Heart left ventricle (tissue), 13 donors: ENCODE data around the gene OTOP2.

ENCODE experiments used
- POLR2A ChIP-seq, 2 donors: fragments of 450-650 bp; IDR thresholded peaks; one replicate each; pipeline ENCODE4 v1.6.1; 2017; ENCODE audit warnings: antibody characterized with exemption in 2 of 2, mild to moderate bottlenecking in 2 of 2, moderate library complexity in 2 of 2
- TF ChIP-seq, protein P1 (sequence below), 12 donors: fragments of 200-600 bp; sonication (generic) in 4 of 12; IDR thresholded peaks; one replicate each; pipeline versions ENCODE4 v1.5.0 to v1.8.0; 2018 to 2022; ENCODE audit warnings: antibody characterized with exemption in 12 of 12, mild to moderate bottlenecking in 5 of 12
- donor health status: ischemic (EF 13 %, LVEDD 7.1; RV severe dilation, severe dysfunction).
- donor health status: DM: no; HTN: yes; CAD: no.
- donor health status: DM: no; HTN: no; CAD: no.
- donor health status: ischemic (EF 25% LVEDD 6.9; RV normal size, moderate dysfunction).
- donor health status: ischemic (EF 25% LVEDD 5.7; RV mildly dilated, moderate dysfunction).
- donor health status: ischemic (EF 35%, LVEDD 5.7; RV mildly dilated, moderate dysfunction).
- donor health status: nonischemic (EF 11% LVEDD 7.7; RV severe dilation, severe dysfunction).
- donor health status: DM: yes; HTN: yes; CAD: no.
- donor health status: PGD.
- donor health status: ischemic (EF 29% LVEDD 5.4; RV normal size, mild dysfunction).
- donor health status: nonischemic (EF 23%, LVEDD 6.1; RV moderate dilation, normal function).

DNA sequence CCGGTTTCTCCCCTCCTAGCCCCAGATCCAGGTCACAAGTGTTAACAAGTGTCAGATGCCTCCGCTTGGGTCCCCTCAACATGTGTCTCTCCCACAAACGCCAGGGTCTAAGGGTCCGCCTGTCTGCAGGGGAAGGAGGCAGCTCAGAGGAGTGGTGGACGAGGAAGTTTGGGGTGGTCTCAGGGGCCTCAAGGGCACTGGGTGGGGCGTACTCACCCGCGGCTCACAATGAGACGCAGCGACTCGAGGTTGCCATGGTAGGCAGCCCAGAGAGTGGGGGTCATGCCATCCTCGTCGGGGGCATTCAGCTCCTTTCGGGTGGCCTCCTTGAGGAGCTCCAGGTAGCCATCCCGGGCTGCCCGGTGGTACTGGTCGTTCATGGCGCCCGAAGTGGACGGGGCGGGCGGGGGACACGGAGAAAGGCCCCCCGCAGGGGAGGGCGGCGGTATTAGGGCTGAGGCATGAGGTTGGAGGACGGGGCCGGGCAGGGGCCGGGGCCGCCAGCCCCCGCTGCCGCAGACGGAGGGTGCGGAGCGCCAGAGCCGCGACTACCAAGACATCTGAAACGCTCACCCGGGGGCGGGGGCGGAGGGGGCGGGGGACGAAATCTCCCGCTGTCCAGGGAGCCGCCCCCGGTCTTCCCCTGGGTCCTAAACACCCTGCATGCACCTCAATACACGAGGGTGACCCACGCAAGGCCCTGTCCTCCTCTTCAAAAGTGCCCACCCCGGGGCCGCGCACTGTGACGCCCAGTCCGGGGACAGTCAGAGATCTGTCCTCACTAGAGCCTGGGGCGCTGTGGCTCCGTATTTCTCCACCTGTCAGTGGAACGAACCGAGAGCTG is 1.2 kb upstream of the OTOP2 start, which contains the start of gene USH1G:
- TF ChIP-seq, protein P1, sequence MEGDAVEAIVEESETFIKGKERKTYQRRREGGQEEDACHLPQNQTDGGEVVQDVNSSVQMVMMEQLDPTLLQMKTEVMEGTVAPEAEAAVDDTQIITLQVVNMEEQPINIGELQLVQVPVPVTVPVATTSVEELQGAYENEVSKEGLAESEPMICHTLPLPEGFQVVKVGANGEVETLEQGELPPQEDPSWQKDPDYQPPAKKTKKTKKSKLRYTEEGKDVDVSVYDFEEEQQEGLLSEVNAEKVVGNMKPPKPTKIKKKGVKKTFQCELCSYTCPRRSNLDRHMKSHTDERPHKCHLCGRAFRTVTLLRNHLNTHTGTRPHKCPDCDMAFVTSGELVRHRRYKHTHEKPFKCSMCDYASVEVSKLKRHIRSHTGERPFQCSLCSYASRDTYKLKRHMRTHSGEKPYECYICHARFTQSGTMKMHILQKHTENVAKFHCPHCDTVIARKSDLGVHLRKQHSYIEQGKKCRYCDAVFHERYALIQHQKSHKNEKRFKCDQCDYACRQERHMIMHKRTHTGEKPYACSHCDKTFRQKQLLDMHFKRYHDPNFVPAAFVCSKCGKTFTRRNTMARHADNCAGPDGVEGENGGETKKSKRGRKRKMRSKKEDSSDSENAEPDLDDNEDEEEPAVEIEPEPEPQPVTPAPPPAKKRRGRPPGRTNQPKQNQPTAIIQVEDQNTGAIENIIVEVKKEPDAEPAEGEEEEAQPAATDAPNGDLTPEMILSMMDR (IDR thresholded peaks at IDR 0.05) = no peak
- TF ChIP-seq POLR2A (IDR thresholded peaks at IDR 0.05) = no peak
